H1 (cell line): ENCODE data around the gene GPR141.

Experiments
- CTCF ChIP-seq, 3 experiments: IDR thresholded peaks; 1 replicate in 2 of 3; 2 replicates in 1 of 3; pipeline versions ENCODE4 v1.5.1 to v1.6.1; 2011; ENCODE audit warnings: low read length in 3 of 3, mild to moderate bottlenecking in 3 of 3, inconsistent platforms in 2 of 3, low read depth in 1 of 3, moderate library complexity in 1 of 3; ENCODE audit not compliant: insufficient read depth in 1 of 3; ENCODE audit errors: control extremely low read depth in 1 of 3
- EZH2 ChIP-seq: fragments of 200-600 bp; sonication (generic); IDR thresholded peaks from 2 replicates; pipeline ENCODE4 v1.7.1; 2012; ENCODE audit warnings: low read depth, mild to moderate bottlenecking, moderate library complexity, low read length, inconsistent platforms; ENCODE audit not compliant: severe bottlenecking
- POLR2AphosphoS5 ChIP-seq: IDR thresholded peaks from 2 replicates; pipeline ENCODE4 v1.6.1; 2011; ENCODE audit warnings: low read depth, low read length
- TEAD4 ChIP-seq: IDR thresholded peaks from 2 replicates; pipeline ENCODE4 v1.6.1; 2012; ENCODE audit warnings: low read depth, low read length, inconsistent platforms, mixed read lengths
- ZNF274 ChIP-seq: IDR thresholded peaks from 2 replicates; pipeline ENCODE4 v1.7.0; 2012; ENCODE audit warnings: low read length, borderline replicate concordance; ENCODE audit errors: extremely low read depth

GRCh38 chr7:37758501-37759045 lies 75.0 kb downstream of the GPR141 start:
- no peak for TF ChIP-seq TEAD4
- TF ChIP-seq POLR2AphosphoS5 = no peak
- no peak for TF ChIP-seq EZH2
- no peak for TF ChIP-seq CTCF (IDR thresholded peaks at IDR 0.05; ENCODE audit: control extremely low read depth in 1 of 3, insufficient read depth in 1 of 3, low read depth in 1 of 3, low read length in 3 of 3)
- TF ChIP-seq ZNF274 = no peak
